Colonic mucosa (tissue), 4 donors: ENCODE results near the gene M1AP. TPM values are rescaled to one million over a fixed set of nuclear protein-coding genes. Genes with fewer than 3 reads are reported as not detected.
A peak's percentile ranks its signal among the peaks of the same experiment; 100 is the strongest.

Experiments
- DNase-seq: peaks from one replicate; pipeline ENCODE4 v3.0.0-alpha.2; 2020
- H3K27ac ChIP-seq: fragments of 200-600 bp; one replicate; pipeline ENCODE4 v1.8.0; 2021
- H3K27me3 ChIP-seq: fragments of 200-600 bp; one replicate; pipeline ENCODE4 v1.8.0; 2021
- H3K36me3 ChIP-seq: fragments of 200-600 bp; one replicate; pipeline ENCODE4 v1.8.0; 2021
- H3K4me1 ChIP-seq: fragments of 200-600 bp; one replicate; pipeline ENCODE4 v1.8.0; 2021; ENCODE audit warnings: mild to moderate bottlenecking
- H3K4me3 ChIP-seq: fragments of 200-600 bp; one replicate; pipeline ENCODE4 v1.8.0; 2021
- H3K9ac ChIP-seq, 2 donors: one replicate each; pipeline ENCODE4 v1.7.0; 2013; ENCODE audit warnings: control low read depth in 2 of 2, low read depth in 2 of 2, low read length in 2 of 2
- H3K9me3 ChIP-seq: fragments of 200-600 bp; one replicate; pipeline ENCODE4 v1.8.0; 2021
- CTCF ChIP-seq: fragments of 200-600 bp; IDR thresholded peaks from one replicate; pipeline ENCODE4 v1.8.0; 2022; ENCODE audit warnings: antibody characterized with exemption, mild to moderate bottlenecking
- intact Hi-C: fragments of 100-400 bp; cut with DNase I; formaldehyde crosslinking; loops from one replicate; pipeline ENCODE4 v1.14.1; 2022
- total RNA-seq, 2 donors: library from RNA; stranded (reverse); fragmentation: NEBNext Ultra II Directional in 1 of 2; extraction: Animal tissue kit (Norgen Biotek cat#: 25700) in 1 of 2; gene quantifications; one replicate each; pipeline ENCODE4 v1.2.1, GENCODE V29; 2021
- donor health status: healthy.
- donor health status: DM: no; HTN: no; CAD: no.
- donor health status: DM: no; HTN: no; CAD: no.

Gene M1AP
- total RNA-seq, 2 donors from 2014 or later, result 0.35 TPM; not detected in 1

- intact Hi-C loops, result no loop called here
- no peak overlapping the region for H3K27ac ChIP-seq
- H3K4me3 ChIP-seq, result no peak overlapping the region
- H3K36me3 ChIP-seq, result no peaks in the 10 kb centered on the region
- TF ChIP-seq CTCF, result no peak
- no peaks in the 10 kb centered on the region for H3K9me3 ChIP-seq
- no peaks in the 10 kb centered on the region for H3K4me1 ChIP-seq
- no peak overlapping the region for H3K9ac ChIP-seq
- DNase-seq, result peak; percentile 27
- H3K27me3 ChIP-seq, result no peaks in the 10 kb centered on the region
These were observed 88.2 kb downstream of the M1AP start for GRCh38 chr2:74559912-74560311.

GRCh38 chr2:74558284-74559230 is 89.6 kb downstream of the M1AP start:
- H3K9me3 ChIP-seq, result no peaks in the 10 kb centered on the region
- no peak overlapping the region for H3K4me3 ChIP-seq
- DNase-seq, result no peak
- intact Hi-C loops, result no loop called here
- no peaks in the 10 kb centered on the region for H3K36me3 ChIP-seq
- no peak for TF ChIP-seq CTCF
- H3K4me1 ChIP-seq, result no peaks in the 10 kb centered on the region
- H3K27me3 ChIP-seq, result no peaks in the 10 kb centered on the region
- H3K9ac ChIP-seq, result peak overlapping the region in 1 of 2 donors; percentile 27
- H3K27ac ChIP-seq, result peak overlapping the region; percentile 40

- H3K9me3 ChIP-seq, result no peaks in the 10 kb centered on the region
- DNase-seq, result no peak
- no peak overlapping the region for H3K27ac ChIP-seq
- intact Hi-C loops, result no loop called here
- H3K4me3 ChIP-seq, result no peak overlapping the region
- no peaks in the 10 kb centered on the region for H3K36me3 ChIP-seq
- H3K9ac ChIP-seq, result no peak overlapping the region
- no peak for TF ChIP-seq CTCF
- no peaks in the 10 kb centered on the region for H3K4me1 ChIP-seq
- H3K27me3 ChIP-seq, result no peaks in the 10 kb centered on the region
These were observed 91.2 kb downstream of the M1AP start for GRCh38 chr2:74556831-74557370.

GRCh38 chr2:74556159-74556558 is 92.0 kb downstream of the M1AP start:
- no peak for DNase-seq

More at GRCh38 chr2:74556159-74556558, 92.0 kb downstream of the M1AP start:
- Histone ChIP-seq H3K36me3 (no peaks in the 10 kb centered on the region), H3K9me3 (no peaks in the 10 kb centered on the region), H3K4me1 (no peaks in the 10 kb centered on the region), H3K9ac (peak overlapping the region in 1 of 2 donors; percentile 6), H3K4me3 (no peak overlapping the region), H3K27ac (no peak overlapping the region), H3K27me3 (no peaks in the 10 kb centered on the region)
- no peak for TF ChIP-seq CTCF
- intact Hi-C loops, result no loop called here
